DND-41 (cell line): ENCODE measurements around the gene TGDS.

ENCODE experiments used
- EZH2 ChIP-seq: IDR thresholded peaks from 3 replicates; pipeline ENCODE4 v1.6.1; 2012; ENCODE audit warnings: borderline replicate concordance, low read depth, mild to moderate bottlenecking, moderate library complexity, low read length, inconsistent platforms; ENCODE audit not compliant: severe bottlenecking
- TF ChIP-seq, protein P1 (sequence below): IDR thresholded peaks from 2 replicates; pipeline ENCODE4 v1.5.1; 2012; ENCODE audit warnings: borderline replicate concordance, low read length, moderate library complexity, mild to moderate bottlenecking; ENCODE audit not compliant: poor library complexity, severe bottlenecking; ENCODE audit errors: extremely low read depth

DNA sequence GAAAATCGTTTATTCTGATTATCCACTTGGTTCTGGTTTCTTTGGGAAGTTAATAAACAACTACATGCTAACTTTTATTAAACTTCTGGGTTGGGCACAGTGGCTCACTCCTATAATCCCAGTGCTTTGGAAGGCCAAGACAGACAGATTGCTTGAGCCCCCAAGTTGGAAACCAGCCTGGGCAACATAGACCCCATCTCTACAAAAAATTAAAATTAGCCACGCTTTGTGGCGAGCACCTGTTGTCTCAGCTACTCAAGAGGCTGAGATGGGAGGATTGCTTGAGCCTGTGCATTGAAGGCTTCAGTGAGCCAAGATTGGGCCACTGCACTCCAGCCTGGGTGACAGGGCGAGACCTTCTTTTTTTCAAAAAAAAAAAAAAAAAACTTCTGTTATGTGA is 27.4 kb upstream of the TGDS start:
- TF ChIP-seq, protein P1, sequence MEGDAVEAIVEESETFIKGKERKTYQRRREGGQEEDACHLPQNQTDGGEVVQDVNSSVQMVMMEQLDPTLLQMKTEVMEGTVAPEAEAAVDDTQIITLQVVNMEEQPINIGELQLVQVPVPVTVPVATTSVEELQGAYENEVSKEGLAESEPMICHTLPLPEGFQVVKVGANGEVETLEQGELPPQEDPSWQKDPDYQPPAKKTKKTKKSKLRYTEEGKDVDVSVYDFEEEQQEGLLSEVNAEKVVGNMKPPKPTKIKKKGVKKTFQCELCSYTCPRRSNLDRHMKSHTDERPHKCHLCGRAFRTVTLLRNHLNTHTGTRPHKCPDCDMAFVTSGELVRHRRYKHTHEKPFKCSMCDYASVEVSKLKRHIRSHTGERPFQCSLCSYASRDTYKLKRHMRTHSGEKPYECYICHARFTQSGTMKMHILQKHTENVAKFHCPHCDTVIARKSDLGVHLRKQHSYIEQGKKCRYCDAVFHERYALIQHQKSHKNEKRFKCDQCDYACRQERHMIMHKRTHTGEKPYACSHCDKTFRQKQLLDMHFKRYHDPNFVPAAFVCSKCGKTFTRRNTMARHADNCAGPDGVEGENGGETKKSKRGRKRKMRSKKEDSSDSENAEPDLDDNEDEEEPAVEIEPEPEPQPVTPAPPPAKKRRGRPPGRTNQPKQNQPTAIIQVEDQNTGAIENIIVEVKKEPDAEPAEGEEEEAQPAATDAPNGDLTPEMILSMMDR, result no peak
- no peak for TF ChIP-seq EZH2
